C4-2B (cell line): ENCODE results near the gene GBGT1.

Source experiments
- H3K27ac ChIP-seq: fragments of 450-650 bp; 2 replicates; pipeline ENCODE4 v1.5.1; 2017
- ZFX ChIP-seq: fragments of 450-650 bp; IDR thresholded peaks from 2 replicates; pipeline ENCODE4 v1.6.1; 2017
- TF ChIP-seq, protein P1 (sequence below): fragments of 450-650 bp; conservative IDR thresholded peaks from 2 replicates; pipeline ENCODE4 v1.5.1; 2017; ENCODE audit warnings: mild to moderate bottlenecking

Gene GBGT1

DNA sequence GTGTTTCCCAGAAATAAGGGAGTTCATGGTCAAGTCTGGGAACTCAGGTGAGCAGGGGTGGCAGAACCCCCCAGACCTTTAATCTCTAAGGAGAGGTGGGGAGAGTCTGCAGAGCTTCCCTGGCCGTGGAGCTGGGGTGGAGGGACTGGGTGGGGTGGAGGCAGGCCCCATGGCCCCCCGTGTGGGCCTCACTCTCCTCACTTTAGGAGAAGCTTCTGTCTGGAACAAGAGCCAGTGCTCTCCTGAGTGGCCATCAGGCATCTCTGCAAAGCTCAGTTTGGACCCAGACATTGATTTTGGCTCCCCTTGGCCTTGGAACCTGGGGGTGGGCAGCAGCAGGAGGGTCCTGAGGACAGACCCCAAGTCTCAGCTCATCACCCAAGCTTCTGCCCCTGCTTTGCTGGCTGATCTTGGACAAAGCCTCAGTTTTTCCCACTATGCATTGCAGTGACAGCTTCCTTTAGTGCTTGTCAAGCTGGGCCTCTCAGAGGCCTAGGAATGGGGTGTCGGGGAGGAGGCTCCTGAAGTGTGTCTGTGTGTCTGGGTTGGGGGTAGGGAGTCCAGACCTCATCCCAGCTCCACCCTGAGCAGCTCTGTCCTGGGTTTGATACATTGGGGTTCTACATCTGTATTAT lies 3.5 kb upstream of the GBGT1 start:
- no peak overlapping the region for H3K27ac ChIP-seq
- TF ChIP-seq, protein P1, sequence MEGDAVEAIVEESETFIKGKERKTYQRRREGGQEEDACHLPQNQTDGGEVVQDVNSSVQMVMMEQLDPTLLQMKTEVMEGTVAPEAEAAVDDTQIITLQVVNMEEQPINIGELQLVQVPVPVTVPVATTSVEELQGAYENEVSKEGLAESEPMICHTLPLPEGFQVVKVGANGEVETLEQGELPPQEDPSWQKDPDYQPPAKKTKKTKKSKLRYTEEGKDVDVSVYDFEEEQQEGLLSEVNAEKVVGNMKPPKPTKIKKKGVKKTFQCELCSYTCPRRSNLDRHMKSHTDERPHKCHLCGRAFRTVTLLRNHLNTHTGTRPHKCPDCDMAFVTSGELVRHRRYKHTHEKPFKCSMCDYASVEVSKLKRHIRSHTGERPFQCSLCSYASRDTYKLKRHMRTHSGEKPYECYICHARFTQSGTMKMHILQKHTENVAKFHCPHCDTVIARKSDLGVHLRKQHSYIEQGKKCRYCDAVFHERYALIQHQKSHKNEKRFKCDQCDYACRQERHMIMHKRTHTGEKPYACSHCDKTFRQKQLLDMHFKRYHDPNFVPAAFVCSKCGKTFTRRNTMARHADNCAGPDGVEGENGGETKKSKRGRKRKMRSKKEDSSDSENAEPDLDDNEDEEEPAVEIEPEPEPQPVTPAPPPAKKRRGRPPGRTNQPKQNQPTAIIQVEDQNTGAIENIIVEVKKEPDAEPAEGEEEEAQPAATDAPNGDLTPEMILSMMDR, result no peak
- TF ChIP-seq ZFX, result no peak

DNA sequence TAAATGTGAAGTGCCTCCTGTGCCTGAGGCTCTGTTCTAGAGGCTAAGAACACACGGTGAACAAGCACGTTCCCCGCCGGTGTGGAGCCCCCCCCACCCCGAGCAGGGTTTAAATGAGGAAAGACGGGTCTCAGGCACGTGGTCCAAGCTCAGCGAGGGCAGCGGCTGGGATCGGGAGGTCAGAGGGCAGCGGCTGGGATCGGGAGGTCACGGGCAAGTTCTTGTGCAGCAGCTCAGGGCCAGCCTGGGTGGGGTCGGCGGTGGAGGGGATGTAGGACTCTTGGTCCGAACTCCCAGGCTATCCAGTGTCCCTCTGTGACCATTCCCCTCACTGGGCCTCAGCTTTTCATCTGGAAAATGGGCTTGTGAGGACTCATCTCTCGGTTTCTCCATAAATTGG lies 2.7 kb upstream of the GBGT1 start:
- TF ChIP-seq, protein P1, result no peak
- TF ChIP-seq ZFX, result no peak
- H3K27ac ChIP-seq, result no peak overlapping the region

DNA sequence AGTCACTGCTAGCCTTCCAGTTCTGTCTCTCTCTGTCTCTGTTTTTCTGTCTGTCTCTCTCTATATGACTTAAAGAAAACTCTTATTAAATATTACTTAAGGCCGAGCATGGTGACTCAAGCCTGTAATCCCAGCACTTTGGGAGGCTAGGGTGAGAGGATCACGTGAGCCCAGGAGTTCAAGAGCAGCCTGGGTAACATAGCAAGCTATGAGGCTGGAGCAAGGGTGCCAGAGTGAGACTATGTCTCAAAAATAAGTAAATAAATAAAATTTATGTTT lies 1.7 kb upstream of the GBGT1 start:
- H3K27ac ChIP-seq, result no peak overlapping the region
- TF ChIP-seq ZFX, result no peak
- TF ChIP-seq, protein P1, result no peak

DNA sequence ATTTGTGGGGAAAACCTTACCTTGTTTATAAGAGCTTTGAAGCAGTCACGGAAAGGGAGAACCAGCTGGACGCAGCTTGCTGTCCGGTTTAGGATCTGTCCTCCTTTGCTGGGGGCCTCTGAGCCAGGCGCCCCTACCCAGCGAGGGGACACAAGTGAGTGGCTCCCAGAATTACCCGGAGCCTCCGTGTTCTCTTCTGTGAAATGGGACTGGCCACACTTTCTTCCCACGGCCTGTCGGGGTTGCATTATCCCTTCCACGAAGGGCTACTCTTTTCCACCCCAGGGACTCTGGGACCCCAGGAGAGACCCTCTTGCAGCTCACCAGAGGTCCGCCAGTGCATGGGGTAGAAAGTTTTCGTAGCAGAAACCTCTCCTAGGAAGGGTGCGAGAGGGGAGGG lies 477 bp upstream of the GBGT1 start:
- H3K27ac ChIP-seq, result no peak overlapping the region
- TF ChIP-seq ZFX, result no peak
- TF ChIP-seq, protein P1, result no peak

DNA sequence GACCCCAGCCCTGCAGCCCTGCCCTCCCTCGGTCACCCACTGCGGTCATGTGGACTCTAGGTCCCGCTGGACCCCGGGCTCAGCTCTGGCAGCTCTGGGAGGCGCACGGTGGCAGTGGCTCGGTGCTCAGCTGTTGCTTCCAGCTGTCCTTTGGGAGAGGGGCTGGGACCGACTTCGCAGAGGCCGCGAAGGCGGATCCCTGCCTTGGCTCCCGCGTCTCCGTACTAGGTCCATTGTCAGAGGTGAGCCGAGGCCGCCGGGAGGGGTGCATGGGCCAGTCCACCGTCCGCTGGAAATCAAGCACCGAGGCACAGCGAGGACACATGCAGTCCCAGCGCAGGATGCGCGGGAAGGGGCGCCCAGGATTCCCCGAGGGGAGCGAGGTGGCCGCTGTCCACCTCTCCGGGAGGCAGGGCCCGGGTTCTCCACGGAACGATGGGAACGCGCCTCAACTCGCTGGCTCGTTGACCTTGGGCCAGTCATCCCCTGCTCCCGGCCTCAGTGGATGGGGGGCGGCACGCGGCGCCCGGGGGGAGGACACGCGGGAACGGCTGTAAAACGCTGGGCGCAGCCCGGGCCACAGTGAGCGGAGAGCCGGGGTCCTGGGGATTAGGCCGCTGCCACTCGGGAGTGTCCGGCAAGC lies 732 bp downstream of the GBGT1 start:
- TF ChIP-seq, protein P1, result no peak
- TF ChIP-seq ZFX, result no peak
- no peak overlapping the region for H3K27ac ChIP-seq

DNA sequence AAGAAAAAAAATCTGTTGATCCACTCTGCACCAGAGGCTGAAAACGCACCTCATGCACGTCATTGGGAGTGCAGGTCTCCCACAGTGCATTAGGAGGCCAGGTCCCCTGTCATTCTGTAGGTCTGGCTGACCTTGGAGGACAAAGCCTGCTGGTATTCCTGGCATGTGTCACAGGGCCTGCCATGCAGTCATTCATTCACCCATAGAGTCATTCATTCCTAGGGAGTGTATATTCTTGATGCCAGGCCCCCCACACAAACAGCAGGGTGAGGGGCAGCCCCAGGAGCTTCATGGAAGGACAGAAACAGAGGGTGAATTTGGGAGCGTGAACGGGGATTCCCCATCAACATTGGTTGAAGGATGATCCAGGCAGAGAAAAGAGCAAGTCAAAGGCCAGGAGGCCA lies 2.2 kb downstream of the GBGT1 start:
- no peak for TF ChIP-seq ZFX
- TF ChIP-seq, protein P1, result no peak
- no peak overlapping the region for H3K27ac ChIP-seq

DNA sequence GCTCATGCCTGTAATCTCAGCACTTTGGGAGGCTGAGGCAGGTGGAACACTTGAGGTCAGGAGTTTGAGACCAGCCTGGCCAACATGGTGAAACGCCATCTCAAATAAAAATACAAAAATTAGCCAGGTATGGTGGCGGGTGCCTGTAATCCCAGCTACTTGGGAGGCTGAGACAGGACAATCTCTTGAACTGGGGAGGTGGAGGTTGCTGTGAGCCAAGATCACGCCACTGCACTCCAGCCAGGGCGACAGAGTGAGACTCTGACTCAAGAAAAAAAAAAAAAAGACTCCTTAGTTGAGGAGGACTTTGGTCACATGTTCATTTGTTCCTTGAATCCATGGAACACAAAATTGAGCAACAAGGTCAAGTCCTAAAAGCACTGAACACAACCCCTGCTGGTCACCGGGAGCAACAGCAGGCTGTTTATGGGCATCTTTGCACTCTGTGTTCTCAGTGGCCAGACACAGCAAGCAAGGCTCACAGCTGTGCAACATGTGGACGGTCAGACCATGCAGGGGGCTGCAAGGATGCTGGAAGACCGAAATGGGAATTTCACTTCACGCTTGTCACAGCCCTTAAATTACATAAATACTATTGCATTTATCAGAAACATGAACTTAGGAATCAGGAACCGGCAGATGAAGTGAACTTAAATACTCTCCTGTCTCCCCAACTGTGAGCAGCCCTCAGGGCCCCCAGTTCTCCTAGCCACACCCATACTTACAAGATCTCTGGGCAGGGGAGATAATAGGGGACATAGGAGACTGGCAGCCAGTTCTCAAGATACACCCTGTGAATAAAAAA lies 2.8 kb downstream of the GBGT1 start:
- H3K27ac ChIP-seq, result no peak overlapping the region
- no peak for TF ChIP-seq ZFX
- TF ChIP-seq, protein P1, result peak; percentile 86
